ENCODE measurements around the gene SCYGR3. TPM values are rescaled to one million over a fixed set of nuclear protein-coding genes. Genes with fewer than 3 reads are reported as not detected.

SCYGR3 gene
- total and polyA plus RNA-seq, 2 of the 13 experiments (the other 11 are each of a cell fraction or from before 2014, with no cell fraction given), result not detected

- Histone ChIP-seq H2AFZ (ENCODE audit: low read length) (no peak overlapping the region), H3K9me3 (ENCODE audit: low read length) (no peaks in the 10 kb centered on the region), H3K79me2 (ENCODE audit: insufficient read depth, low read length) (no peaks in the 10 kb centered on the region), H3K36me3 (replicated peaks in 1 of 2; ENCODE audit: control insufficient read depth in 1 of 2, insufficient read depth in 2 of 2, low read length in 2 of 2) (no peaks in the 10 kb centered on the region), H3K27me3 (ENCODE audit: control insufficient read depth in 1 of 2, insufficient read depth in 2 of 2, low read length in 2 of 2) (no peaks in the 10 kb centered on the region; a peak in 1 of 5 replicates), H3K4me2 (ENCODE audit: low read depth, low read length) (no peak overlapping the region), H3K9ac (ENCODE audit: insufficient read depth, low read depth, low read length) (no peak overlapping the region), H4K20me1 (ENCODE audit: insufficient read depth, low read length) (no peaks in the 10 kb centered on the region), H3K4me1 (ENCODE audit: insufficient read depth, low read length) (peaks cover 12% of the 10 kb centered on the region), H3K27ac (ENCODE audit: extremely low read length, insufficient read depth, low read length) (no peak overlapping the region), H3K4me3 (replicated peaks in 1 of 3; ENCODE audit: insufficient read depth in 1 of 3, low read depth in 2 of 3, low read length in 3 of 3) (no peak overlapping the region)
- FAIRE-seq (no peak), DNase-seq (ENCODE audit: low spot score) (no peak), ATAC-seq (no peak)
- intact Hi-C loops (cut with micrococcal nuclease; ENCODE audit: unreplicated experiment), result no loop called here
- CTCF ChIA-PET (ENCODE audit: low intra/inter-chr PET ratio, low total read pairs), result no interaction called here
- POLR2A ChIA-PET, result no interaction called here
- no TSS peak for BruUV-seq (replicated peaks)
- in situ Hi-C loops (cut with HindIII; ENCODE audit: extremely low pct_ligation_motif_present, low pct_unique_long_range_greater_than_20kb), result no loop called here
- TF ChIP-seq HNRNPK (IDR thresholded peaks at IDR 0.05; ENCODE audit: low read depth, low read length, poor library complexity, severe bottlenecking) (no peak), ZNF572 (CRISPR knock-in tag; IDR thresholded peaks at IDR 0.05) (no peak), ZBTB2 (CRISPR knock-in tag; IDR thresholded peaks at IDR 0.05; ENCODE audit: low read depth) (no peak), NFYC (CRISPR knock-in tag; IDR thresholded peaks at IDR 0.05) (no peak), NR2F2 (IDR thresholded peaks at IDR 0.05; ENCODE audit: borderline replicate concordance, low read depth) (no peak), ZNF350 (CRISPR knock-in tag; IDR thresholded peaks at IDR 0.05; ENCODE audit: borderline replicate concordance, low read depth) (no peak), ZFP62 (CRISPR knock-in tag; IDR thresholded peaks at IDR 0.05) (no peak), PAWR (CRISPR knock-in tag; IDR thresholded peaks at IDR 0.05; ENCODE audit: borderline replicate concordance) (no peak), TRAFD1 (CRISPR knock-in tag; IDR thresholded peaks at IDR 0.05; ENCODE audit: borderline replicate concordance) (no peak), HMGXB4 (CRISPR knock-in tag; IDR thresholded peaks at IDR 0.05; ENCODE audit: borderline replicate concordance in 1 of 2, low read depth in 1 of 2) (no peak), NFKBIZ (CRISPR knock-in tag; IDR thresholded peaks at IDR 0.05) (no peak), NCOA5 (CRISPR knock-in tag; IDR thresholded peaks at IDR 0.05) (no peak), ZNF761 (CRISPR knock-in tag; conservative IDR thresholded peaks at IDR 0.05) (no peak), ZBTB7B (CRISPR knock-in tag; IDR thresholded peaks at IDR 0.05) (no peak)
- TF ChIP-seq, protein P1, sequence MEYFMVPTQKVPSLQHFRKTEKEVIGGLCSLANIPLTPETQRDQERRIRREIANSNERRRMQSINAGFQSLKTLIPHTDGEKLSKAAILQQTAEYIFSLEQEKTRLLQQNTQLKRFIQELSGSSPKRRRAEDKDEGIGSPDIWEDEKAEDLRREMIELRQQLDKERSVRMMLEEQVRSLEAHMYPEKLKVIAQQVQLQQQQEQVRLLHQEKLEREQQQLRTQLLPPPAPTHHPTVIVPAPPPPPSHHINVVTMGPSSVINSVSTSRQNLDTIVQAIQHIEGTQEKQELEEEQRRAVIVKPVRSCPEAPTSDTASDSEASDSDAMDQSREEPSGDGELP (IDR thresholded peaks at IDR 0.05; ENCODE audit: borderline replicate concordance, low read depth), result no peak
- TF ChIP-seq, protein P2, sequence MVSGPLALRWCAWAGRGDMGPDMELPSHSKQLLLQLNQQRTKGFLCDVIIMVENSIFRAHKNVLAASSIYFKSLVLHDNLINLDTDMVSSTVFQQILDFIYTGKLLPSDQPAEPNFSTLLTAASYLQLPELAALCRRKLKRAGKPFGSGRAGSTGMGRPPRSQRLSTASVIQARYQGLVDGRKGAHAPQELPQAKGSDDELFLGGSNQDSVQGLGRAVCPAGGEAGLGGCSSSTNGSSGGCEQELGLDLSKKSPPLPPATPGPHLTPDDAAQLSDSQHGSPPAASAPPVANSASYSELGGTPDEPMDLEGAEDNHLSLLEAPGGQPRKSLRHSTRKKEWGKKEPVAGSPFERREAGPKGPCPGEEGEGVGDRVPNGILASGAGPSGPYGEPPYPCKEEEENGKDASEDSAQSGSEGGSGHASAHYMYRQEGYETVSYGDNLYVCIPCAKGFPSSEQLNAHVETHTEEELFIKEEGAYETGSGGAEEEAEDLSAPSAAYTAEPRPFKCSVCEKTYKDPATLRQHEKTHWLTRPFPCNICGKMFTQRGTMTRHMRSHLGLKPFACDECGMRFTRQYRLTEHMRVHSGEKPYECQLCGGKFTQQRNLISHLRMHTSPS (CRISPR knock-in tag; IDR thresholded peaks at IDR 0.05; ENCODE audit: low read depth), result no peak
- TF ChIP-seq, protein P3, sequence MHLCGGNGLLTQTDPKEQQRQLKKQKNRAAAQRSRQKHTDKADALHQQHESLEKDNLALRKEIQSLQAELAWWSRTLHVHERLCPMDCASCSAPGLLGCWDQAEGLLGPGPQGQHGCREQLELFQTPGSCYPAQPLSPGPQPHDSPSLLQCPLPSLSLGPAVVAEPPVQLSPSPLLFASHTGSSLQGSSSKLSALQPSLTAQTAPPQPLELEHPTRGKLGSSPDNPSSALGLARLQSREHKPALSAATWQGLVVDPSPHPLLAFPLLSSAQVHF (CRISPR knock-in tag; IDR thresholded peaks at IDR 0.05), result no peak
Measured at GRCh38 chr2:227623226-227623625, 8.6 kb upstream of the SCYGR3 start.
